ENCODE measurements around the gene CLEC2L. TPM values are rescaled to one million over a fixed set of nuclear protein-coding genes. Genes with fewer than 3 reads are reported as not detected.

Gene CLEC2L
- polyA plus RNA-seq, 3 donors: not detected

DNA sequence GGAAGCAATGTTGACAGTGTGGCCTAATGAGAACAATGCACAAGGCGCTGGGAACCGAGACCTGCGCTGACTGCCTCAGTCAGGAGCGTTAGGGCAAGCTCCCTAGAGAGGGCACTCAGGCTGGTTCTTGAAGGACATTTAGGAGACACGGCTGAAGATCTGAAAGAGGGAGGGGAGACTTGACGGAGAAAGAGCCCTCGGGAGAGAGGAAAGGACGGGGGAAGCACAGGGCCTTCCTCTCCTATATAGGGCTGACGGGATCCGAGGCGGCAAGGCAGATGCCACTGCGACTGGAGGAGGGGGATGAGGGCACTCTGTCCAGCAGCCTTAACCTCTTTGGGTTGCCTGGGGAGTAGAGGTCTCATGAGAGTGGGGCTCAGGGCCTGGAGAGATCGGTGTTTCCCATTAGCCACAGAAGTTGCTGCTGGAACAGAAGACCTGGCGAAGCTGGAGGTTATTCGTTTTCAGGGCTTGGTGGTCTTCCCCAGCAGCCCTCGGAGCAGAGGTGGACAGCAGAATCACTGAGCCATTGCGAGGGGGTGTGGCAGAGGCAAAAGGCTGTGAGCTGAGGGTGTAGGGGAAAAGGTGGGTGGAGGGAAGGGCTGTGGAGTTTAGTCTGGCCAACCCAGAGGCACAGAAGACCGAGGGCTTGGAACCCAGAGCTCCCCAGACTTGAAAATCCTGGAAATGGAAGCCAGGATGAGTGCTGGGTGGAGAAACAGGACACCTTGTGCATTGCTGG lies 36.0 kb downstream of the CLEC2L start:
- Histone ChIP-seq H4K20me1 (ENCODE audit: insufficient read depth, low read length) (peaks cover 7% of the 10 kb centered on the region), H3K4me1 (ENCODE audit: control insufficient read depth in 1 of 2, insufficient read depth in 2 of 2, low read length in 2 of 2) (peaks cover 5 to 9% of the 10 kb centered on the region in 2 donors), H3K4me3 (replicated peaks in 1 of 3; ENCODE audit: low read depth in 2 of 3, low read length in 3 of 3) (no peak overlapping the region), H2AFZ (ENCODE audit: insufficient read depth, low read depth, low read length, poor library complexity, severe bottlenecking) (no peak overlapping the region), H3K27ac (ENCODE audit: low read depth in 1 of 2, low read length in 2 of 2) (no peak overlapping the region), H3K36me3 (replicated peaks in 1 of 2; ENCODE audit: control insufficient read depth in 1 of 2, insufficient read depth in 2 of 2, low read length in 2 of 2) (peaks cover 0 to 8% of the 10 kb centered on the region in 2 donors), H3K79me2 (ENCODE audit: insufficient read depth, low read length) (no peaks in the 10 kb centered on the region), H3K27me3 (ENCODE audit: control insufficient read depth in 2 of 2, insufficient read depth in 2 of 2, low read length in 2 of 2) (no peaks in the 10 kb centered on the region), H3K9me3 (replicated peaks in 1 of 2; ENCODE audit: control insufficient read depth in 1 of 2, insufficient read depth in 1 of 2, low read length in 2 of 2) (no peaks in the 10 kb centered on the region), H3K9ac (ENCODE audit: insufficient read depth, low read length, poor library complexity, severe bottlenecking) (no peak overlapping the region), H3K4me2 (replicated peaks; ENCODE audit: extremely low read depth, low read length, poor library complexity, severe bottlenecking) (no peak overlapping the region)
- H3K36me3 Mint-ChIP-seq: peaks cover 14 to 33% of the 10 kb centered on the region in 2 donors
- TF ChIP-seq, protein P1, sequence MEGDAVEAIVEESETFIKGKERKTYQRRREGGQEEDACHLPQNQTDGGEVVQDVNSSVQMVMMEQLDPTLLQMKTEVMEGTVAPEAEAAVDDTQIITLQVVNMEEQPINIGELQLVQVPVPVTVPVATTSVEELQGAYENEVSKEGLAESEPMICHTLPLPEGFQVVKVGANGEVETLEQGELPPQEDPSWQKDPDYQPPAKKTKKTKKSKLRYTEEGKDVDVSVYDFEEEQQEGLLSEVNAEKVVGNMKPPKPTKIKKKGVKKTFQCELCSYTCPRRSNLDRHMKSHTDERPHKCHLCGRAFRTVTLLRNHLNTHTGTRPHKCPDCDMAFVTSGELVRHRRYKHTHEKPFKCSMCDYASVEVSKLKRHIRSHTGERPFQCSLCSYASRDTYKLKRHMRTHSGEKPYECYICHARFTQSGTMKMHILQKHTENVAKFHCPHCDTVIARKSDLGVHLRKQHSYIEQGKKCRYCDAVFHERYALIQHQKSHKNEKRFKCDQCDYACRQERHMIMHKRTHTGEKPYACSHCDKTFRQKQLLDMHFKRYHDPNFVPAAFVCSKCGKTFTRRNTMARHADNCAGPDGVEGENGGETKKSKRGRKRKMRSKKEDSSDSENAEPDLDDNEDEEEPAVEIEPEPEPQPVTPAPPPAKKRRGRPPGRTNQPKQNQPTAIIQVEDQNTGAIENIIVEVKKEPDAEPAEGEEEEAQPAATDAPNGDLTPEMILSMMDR (IDR thresholded peaks at IDR 0.05): no peak
- peaks cover 13% of the 10 kb centered on the region for H3K4me1 Mint-ChIP-seq
- no peak overlapping the region for H3K4me3 Mint-ChIP-seq
- DNase-seq: no peak
- peak overlapping the region in 1 of 7 donors; percentile 75 for H3K27ac Mint-ChIP-seq
- intact Hi-C loops (cut with micrococcal nuclease): no loop called here
- H3K27me3 Mint-ChIP-seq (ENCODE audit: low read depth in 3 of 3): peaks cover 2 to 9% (median 5%) of the 10 kb centered on the region in 3 donors
- 87% methylated on average over 13 of the region's 18 CpGs for WGBS (ENCODE audit: insufficient coverage)
- H3K9me3 Mint-ChIP-seq: peaks cover 0 to 8% (median 3%) of the 10 kb centered on the region in 7 donors

DNA sequence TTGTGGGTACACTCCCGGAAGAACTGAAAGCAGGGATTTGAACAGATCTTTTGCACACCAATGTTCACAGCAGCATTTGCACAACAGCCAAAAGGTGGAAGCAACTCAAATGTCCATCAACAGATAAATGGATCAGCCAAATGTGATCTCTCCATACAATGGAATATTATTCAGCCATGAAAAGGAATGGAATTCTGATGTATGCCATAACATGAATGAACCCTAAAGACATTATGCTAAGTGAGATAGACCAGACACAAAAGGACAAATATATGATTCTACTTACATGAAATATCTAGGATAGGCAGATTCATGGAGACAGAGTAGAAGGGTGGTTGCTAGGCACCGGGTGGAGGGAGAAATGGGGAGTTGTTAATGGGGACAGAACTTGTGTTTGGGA lies 36.7 kb downstream of the CLEC2L start:
- TF ChIP-seq, protein P1 (IDR thresholded peaks at IDR 0.05): no peak
- H4K20me1 ChIP-seq (ENCODE audit: insufficient read depth, low read length): peaks cover 7% of the 10 kb centered on the region
- H3K4me3 ChIP-seq (replicated peaks in 1 of 3; ENCODE audit: low read depth in 2 of 3, low read length in 3 of 3): no peak overlapping the region
- no peak overlapping the region for H3K9ac ChIP-seq (ENCODE audit: insufficient read depth, low read length, poor library complexity, severe bottlenecking)
- Mint-ChIP-seq H3K4me3 (no peak overlapping the region), H3K27ac (no peak overlapping the region), H3K36me3 (peaks cover 14 to 33% of the 10 kb centered on the region in 2 donors), H3K27me3 (ENCODE audit: low read depth in 3 of 3) (peaks cover 2 to 9% (median 5%) of the 10 kb centered on the region in 3 donors), H3K4me1 (peaks cover 17% of the 10 kb centered on the region), H3K9me3 (peaks cover 0 to 8% (median 3%) of the 10 kb centered on the region in 7 donors)
- no peaks in the 10 kb centered on the region for H3K79me2 ChIP-seq (ENCODE audit: insufficient read depth, low read length)
- peaks cover 0 to 8% of the 10 kb centered on the region in 2 donors for H3K36me3 ChIP-seq (replicated peaks in 1 of 2; ENCODE audit: control insufficient read depth in 1 of 2, insufficient read depth in 2 of 2, low read length in 2 of 2)
- H2AFZ ChIP-seq (ENCODE audit: insufficient read depth, low read depth, low read length, poor library complexity, severe bottlenecking): no peak overlapping the region
- no peaks in the 10 kb centered on the region for H3K9me3 ChIP-seq (replicated peaks in 1 of 2; ENCODE audit: control insufficient read depth in 1 of 2, insufficient read depth in 1 of 2, low read length in 2 of 2)
- H3K4me1 ChIP-seq (ENCODE audit: control insufficient read depth in 1 of 2, insufficient read depth in 2 of 2, low read length in 2 of 2): peaks cover 5 to 14% of the 10 kb centered on the region in 2 donors
- WGBS (ENCODE audit: insufficient coverage): 80% methylated on average over 1 of the region's 2 CpGs
- H3K4me2 ChIP-seq (replicated peaks; ENCODE audit: extremely low read depth, low read length, poor library complexity, severe bottlenecking): no peak overlapping the region
- DNase-seq: no peak
- intact Hi-C loops (cut with micrococcal nuclease): no loop called here
- no peak overlapping the region for H3K27ac ChIP-seq (ENCODE audit: low read depth in 1 of 2, low read length in 2 of 2)
- no peaks in the 10 kb centered on the region for H3K27me3 ChIP-seq (ENCODE audit: control insufficient read depth in 2 of 2, insufficient read depth in 2 of 2, low read length in 2 of 2)
